AG08396 (cell line): Measurements from ENCODE around the gene ARHGAP20.

Experiments used
- DNase-seq: peaks from one replicate; pipeline ENCODE4 v3.0.0; 2012; ENCODE audit warnings: low spot score, mixed read lengths

The ARHGAP20 gene

GRCh38 chr11:110527146-110527545 is 185.1 kb downstream of the ARHGAP20 start:
- no peak for DNase-seq
